Hematopoietic multipotent progenitor cell treated with erythropoietin and hydrocortisone succinate and interleukin-3 and kit ligand, for 15 days (in vitro differentiated cells): ENCODE results near the gene FBXW5.

Experiments
- DNase-seq: peaks from one replicate; pipeline ENCODE4 v3.0.0-alpha.2; 2015; ENCODE audit warnings: low spot score

The FBXW5 gene

GRCh38 chr9:136930014-136930413 is 14.5 kb downstream of the FBXW5 start:
- DNase-seq: no peak

- no peak for DNase-seq
Measured at GRCh38 chr9:136928591-136928990, 15.9 kb downstream of the FBXW5 start.

- no peak for DNase-seq
Measured at GRCh38 chr9:136927343-136928271, 16.9 kb downstream of the FBXW5 start.

GRCh38 chr9:136926749-136927148 is 17.8 kb downstream of the FBXW5 start:
- DNase-seq: no peak

- DNase-seq: no peak
Measured at GRCh38 chr9:136926154-136926704, 18.3 kb downstream of the FBXW5 start.

- DNase-seq: no peak
Measured at GRCh38 chr9:136925414-136926153, 19.0 kb downstream of the FBXW5 start.

- DNase-seq: no peak
Measured at GRCh38 chr9:136923881-136924280, 20.7 kb downstream of the FBXW5 start.

GRCh38 chr9:136922540-136922939 is 22.0 kb downstream of the FBXW5 start:
- no peak for DNase-seq

GRCh38 chr9:136921718-136922117 is 22.8 kb downstream of the FBXW5 start:
- DNase-seq: no peak

GRCh38 chr9:136921307-136921706 is 23.2 kb downstream of the FBXW5 start:
- no peak for DNase-seq

- DNase-seq: no peak
Measured at GRCh38 chr9:136920734-136921231, 23.8 kb downstream of the FBXW5 start.

- no peak for DNase-seq
Measured at GRCh38 chr9:136920069-136920468, 24.5 kb downstream of the FBXW5 start.

- no peak for DNase-seq
Measured at GRCh38 chr9:136917902-136918301, 26.6 kb downstream of the FBXW5 start.

GRCh38 chr9:136916330-136917184 is 28.0 kb downstream of the FBXW5 start:
- DNase-seq: no peak

- DNase-seq: no peak
Measured at GRCh38 chr9:136915632-136916329, 28.8 kb downstream of the FBXW5 start.

- DNase-seq: no peak
Measured at GRCh38 chr9:136913701-136914438, 30.7 kb downstream of the FBXW5 start.

- DNase-seq: no peak
Measured at GRCh38 chr9:136910901-136911245, 33.7 kb downstream of the FBXW5 start.

- no peak for DNase-seq
Measured at GRCh38 chr9:136910197-136910900, 34.2 kb downstream of the FBXW5 start.

- DNase-seq: no peak
Measured at GRCh38 chr9:136907011-136907914, 37.3 kb downstream of the FBXW5 start.
